Sigmoid colon (tissue), 7 donors: Measurements from ENCODE around the gene TYSND1. TPM values are rescaled to one million over a fixed set of nuclear protein-coding genes. Genes with fewer than 3 reads are reported as not detected.

Experiments
- DNase-seq: peaks from one replicate; pipeline ENCODE4 v3.0.0-alpha.2; 2019
- H3K27ac ChIP-seq, 4 donors: fragments of 200-600 bp; sonication (generic); one replicate each; pipeline ENCODE4 v1.5.1; 2016 to 2019; ENCODE audit warnings: mild to moderate bottlenecking in 1 of 4
- H3K27me3 ChIP-seq, 3 donors: fragments of 200-600 bp; sonication (generic); one replicate each; pipeline ENCODE4 v1.5.1; 2019; ENCODE audit warnings: mild to moderate bottlenecking in 1 of 3
- H3K36me3 ChIP-seq, 4 donors: fragments of 200-600 bp; sonication (generic); one replicate each; pipeline ENCODE4 v1.5.1; 2016 to 2019
- H3K4me1 ChIP-seq, 4 donors: fragments of 200-600 bp; sonication (generic); one replicate each; pipeline ENCODE4 v1.5.1; 2017 to 2019
- H3K4me3 ChIP-seq, 4 donors: fragments of 200-600 bp; sonication (generic); one replicate each; pipeline ENCODE4 v1.5.1; 2017 to 2019; ENCODE audit warnings: mild to moderate bottlenecking in 2 of 4, moderate library complexity in 1 of 4
- H3K9me3 ChIP-seq, 4 donors: fragments of 200-600 bp in 3 of 4; sonication (generic) in 3 of 4; one replicate each; pipeline versions ENCODE4 v1.5.1 to v1.6.1; 2013 to 2019
- CTCF ChIP-seq, 4 experiments: fragments of 450-650 bp in 3 of 4; fragments of 200-600 bp in 1 of 4; IDR thresholded peaks; one replicate each; pipeline ENCODE4 v1.5.1; 2016 to 2019; ENCODE audit warnings: antibody characterized with exemption in 4 of 4, mild to moderate bottlenecking in 3 of 4, moderate library complexity in 2 of 4
- EP300 ChIP-seq, 4 donors: sonication (generic); formaldehyde crosslinking; IDR thresholded peaks; one replicate each; pipeline ENCODE4 v1.6.1; 2017; ENCODE audit warnings: antibody characterized with exemption in 4 of 4
- POLR2A ChIP-seq, 2 donors: fragments of 450-650 bp; IDR thresholded peaks; one replicate each; pipeline ENCODE4 v1.6.1; 2016; ENCODE audit warnings: antibody characterized with exemption in 2 of 2, mild to moderate bottlenecking in 2 of 2, moderate library complexity in 2 of 2
- POLR2AphosphoS5 ChIP-seq, 4 donors: sonication (generic); formaldehyde crosslinking; IDR thresholded peaks; one replicate each; pipeline ENCODE4 v1.6.1; 2017; ENCODE audit warnings: antibody characterized with exemption in 4 of 4
- WGBS, 2 donors: extraction: QIAGEN DNeasy Blood & Tissue Kit; methylation state at CpG; one replicate each; pipeline ENCODE4 v1.1.7; 2013; 5-methylcytosine and 5-hydroxymethylcytosine counted together
- intact Hi-C: fragments of 100-400 bp; cut with DNase I; formaldehyde crosslinking; loops from one replicate; pipeline ENCODE4 v1.15.1; 2023
- polyA plus RNA-seq, 3 donors: library from polyadenylated mRNA; stranded (reverse); fragments of 200-250 nt; gene quantifications; one replicate each; pipeline ENCODE4 v1.2.3, GENCODE V29; 2013
- total RNA-seq, 4 donors: library from RNA; depleted of rRNA; stranded (reverse); fragments of >200 nt; gene quantifications; one replicate each; pipeline ENCODE4 v1.1.0, GENCODE V29; 2016
- donor health status: healthy with polysubstance abuse.
- donor health status: Bipolar disorder and iron deficiency.
- donor health status: healthy.

TYSND1 gene
- total and polyA plus RNA-seq, 7 donors, result 5.1 to 13.5 (median 8.4) TPM

GRCh38 chr10:70112071-70112470 lies 34.4 kb downstream of the TYSND1 start:
- Histone ChIP-seq H3K36me3 (peaks cover 4 to 66% (median 34%) of the 10 kb centered on the region in 4 donors), H3K9me3 (no peaks in the 10 kb centered on the region), H3K4me1 (no peaks in the 10 kb centered on the region), H3K27me3 (no peaks in the 10 kb centered on the region), H3K4me3 (no peak overlapping the region), H3K27ac (no peak overlapping the region)
- no peak for DNase-seq
- intact Hi-C loops, result no loop called here
- WGBS, 2 donors, result 89 to 94% methylated on average over 8 of the region's 8 CpGs
- TF ChIP-seq POLR2A (IDR thresholded peaks at IDR 0.05), result no peak
- TF ChIP-seq POLR2AphosphoS5 (IDR thresholded peaks at IDR 0.05), result no peak
- TF ChIP-seq CTCF (IDR thresholded peaks at IDR 0.05), result no peak

- intact Hi-C loops, result no loop called here
- TF ChIP-seq CTCF (IDR thresholded peaks at IDR 0.05) (no peak), EP300 (IDR thresholded peaks at IDR 0.05) (no peak), POLR2AphosphoS5 (IDR thresholded peaks at IDR 0.05) (no peak), POLR2A (IDR thresholded peaks at IDR 0.05) (no peak)
- no peaks in the 10 kb centered on the region for H3K27me3 ChIP-seq
- no peak overlapping the region for H3K27ac ChIP-seq
- no peak for DNase-seq
- H3K4me1 ChIP-seq, result no peaks in the 10 kb centered on the region
- no peak overlapping the region for H3K4me3 ChIP-seq
- 95 to 96% methylated on average over 22 of the region's 22 CpGs for WGBS, 2 donors
- no peaks in the 10 kb centered on the region for H3K9me3 ChIP-seq
- H3K36me3 ChIP-seq, result peaks cover 4 to 66% (median 34%) of the 10 kb centered on the region in 4 donors
Observed at GRCh38 chr10:70111496-70111895, 35.0 kb downstream of the TYSND1 start.

GRCh38 chr10:70109064-70109729 lies 37.3 kb downstream of the TYSND1 start:
- WGBS, 2 donors, result 82 to 92% methylated on average over 18 of the region's 18 CpGs
- H3K9me3 ChIP-seq, result no peaks in the 10 kb centered on the region
- no peaks in the 10 kb centered on the region for H3K4me1 ChIP-seq
- intact Hi-C loops, result no loop called here
- H3K27ac ChIP-seq, result no peak overlapping the region
- DNase-seq, result no peak
- TF ChIP-seq CTCF (IDR thresholded peaks at IDR 0.05), result no peak
- TF ChIP-seq EP300 (IDR thresholded peaks at IDR 0.05), result no peak
- TF ChIP-seq POLR2A (IDR thresholded peaks at IDR 0.05), result no peak
- no peak for TF ChIP-seq POLR2AphosphoS5 (IDR thresholded peaks at IDR 0.05)
- no peaks in the 10 kb centered on the region for H3K27me3 ChIP-seq
- no peak overlapping the region for H3K4me3 ChIP-seq
- H3K36me3 ChIP-seq, result peaks cover 4 to 54% (median 26%) of the 10 kb centered on the region in 4 donors

- H3K27ac ChIP-seq, result no peak overlapping the region
- H3K36me3 ChIP-seq, result peaks cover 3 to 36% (median 8%) of the 10 kb centered on the region in 4 donors
- no peaks in the 10 kb centered on the region for H3K27me3 ChIP-seq
- H3K9me3 ChIP-seq, result no peaks in the 10 kb centered on the region
- 79 to 92% methylated on average over 22 of the region's 22 CpGs for WGBS, 2 donors
- intact Hi-C loops, result no loop called here
- H3K4me1 ChIP-seq, result no peaks in the 10 kb centered on the region
- TF ChIP-seq EP300 (IDR thresholded peaks at IDR 0.05) (no peak), POLR2A (IDR thresholded peaks at IDR 0.05) (no peak), POLR2AphosphoS5 (IDR thresholded peaks at IDR 0.05) (no peak), CTCF (IDR thresholded peaks at IDR 0.05) (no peak)
- no peak for DNase-seq
- H3K4me3 ChIP-seq, result no peak overlapping the region
Observed at GRCh38 chr10:70106958-70107791, 39.3 kb downstream of the TYSND1 start.
